Measurements from ENCODE around the gene CCDC126.
"Not testable (repeated sequence)": the region's sequence is repeated elsewhere in the genome, so short reads cannot be mapped to it uniquely, and the experiment has no call there.

The CCDC126 gene

GRCh38 chr7:23633417-23633816 lies 36.2 kb downstream of the CCDC126 start:
- DNase-seq = no peak

- DNase-seq = no peak
Measured at GRCh38 chr7:23645822-23646221, 48.6 kb downstream of the CCDC126 start.

GRCh38 chr7:23653942-23654341 lies 56.8 kb downstream of the CCDC126 start:
- DNase-seq = no peak

GRCh38 chr7:23654508-23654907 lies 57.3 kb downstream of the CCDC126 start:
- peak; percentile 67 for DNase-seq

GRCh38 chr7:23655433-23655832 lies 58.3 kb downstream of the CCDC126 start:
- no peak for DNase-seq

GRCh38 chr7:23658831-23659427 lies 61.7 kb downstream of the CCDC126 start:
- DNase-seq = no peak

- no peak for DNase-seq
Measured at GRCh38 chr7:23661385-23661784, 64.2 kb downstream of the CCDC126 start.

- peak; percentile 22 for DNase-seq
Measured at GRCh38 chr7:23662124-23662983, 65.2 kb downstream of the CCDC126 start.

GRCh38 chr7:23662984-23663313 lies 65.8 kb downstream of the CCDC126 start:
- DNase-seq = no peak

GRCh38 chr7:23664122-23664521 lies 66.9 kb downstream of the CCDC126 start:
- DNase-seq = no peak

GRCh38 chr7:23672033-23672432 lies 74.9 kb downstream of the CCDC126 start:
- DNase-seq = no peak

- peak; percentile 95 for DNase-seq
Measured at GRCh38 chr7:23679898-23680413, 82.8 kb downstream of the CCDC126 start, which contains the start of gene FAM221A. Gene FAM221A, plus strand, starts transcription at chr7:23680199. Its CDS starts 20 bp downstream, at chr7:23680219.

- peak; percentile 95 for DNase-seq
Measured at GRCh38 chr7:23680414-23681405, 83.5 kb downstream of the CCDC126 start.

GRCh38 chr7:23684041-23684440 lies 86.9 kb downstream of the CCDC126 start:
- DNase-seq = not testable (repeated sequence)

GRCh38 chr7:23685731-23686130 lies 88.5 kb downstream of the CCDC126 start:
- DNase-seq = no peak

GRCh38 chr7:23687011-23687410 lies 89.8 kb downstream of the CCDC126 start:
- DNase-seq = no peak

GRCh38 chr7:23689165-23689564 lies 92.0 kb downstream of the CCDC126 start:
- no peak for DNase-seq

GRCh38 chr7:23691320-23691719 lies 94.1 kb downstream of the CCDC126 start:
- DNase-seq = no peak

- no peak for DNase-seq
Measured at GRCh38 chr7:23693224-23693623, 96.0 kb downstream of the CCDC126 start.
